ENCODE measurements around the gene CMTM7. TPM values are rescaled to one million over a fixed set of nuclear protein-coding genes. Genes with fewer than 3 reads are reported as not detected.
"Not testable (repeated sequence)": the region's sequence is repeated elsewhere in the genome, so short reads cannot be mapped to it uniquely, and the experiment has no call there.

Gene CMTM7
- total RNA-seq, 3 donors from 2014 or later (not counting 1 experiment from before 2014, with no cell fraction given) = 4.1 to 16.7 (median 12.8) TPM

- H3K9me3 ChIP-seq (ENCODE audit: control insufficient read depth, insufficient read depth, low read length) = no peaks in the 10 kb centered on the region
- Mint-ChIP-seq H3K4me3 (no peak overlapping the region), H3K27ac (no peak overlapping the region), H3K27me3 (ENCODE audit: low read depth in 2 of 2) (no peaks in the 10 kb centered on the region), H3K9me3 (no peaks in the 10 kb centered on the region), H3K36me3 (no peaks in the 10 kb centered on the region), H3K4me1 (peaks cover 0 to 7% of the 10 kb centered on the region in 2 donors)
- H3K27me3 ChIP-seq (ENCODE audit: control insufficient read depth, insufficient read depth, low read length) = no peaks in the 10 kb centered on the region
- WGBS (ENCODE audit: insufficient coverage) = 86% methylated on average over 3 of the region's 3 CpGs
- no peak for TF ChIP-seq CTCF (IDR thresholded peaks at IDR 0.05)
- H3K27ac ChIP-seq (ENCODE audit: low read length) = no peak overlapping the region
- H3K36me3 ChIP-seq (ENCODE audit: control insufficient read depth, insufficient read depth, low read length) = peaks cover 6% of the 10 kb centered on the region
- ATAC-seq = no peak
- H3K4me3 ChIP-seq (ENCODE audit: low read length) = no peak overlapping the region
- intact Hi-C loops (cut with micrococcal nuclease) = no loop called here
- no peak for DNase-seq
- H3K4me1 ChIP-seq (ENCODE audit: control insufficient read depth, insufficient read depth, low read length) = peaks cover 6% of the 10 kb centered on the region
These were observed 79.6 kb downstream of the CMTM7 start for GRCh38 chr3:32471246-32471645.

- H3K9me3 Mint-ChIP-seq; DNase-seq; H3K4me1 ChIP-seq (ENCODE audit: control insufficient read depth, insufficient read depth, low read length); H3K27me3 Mint-ChIP-seq (ENCODE audit: low read depth in 2 of 2); intact Hi-C loops (cut with micrococcal nuclease); H3K9me3 ChIP-seq (ENCODE audit: control insufficient read depth, insufficient read depth, low read length); H3K36me3 ChIP-seq (ENCODE audit: control insufficient read depth, insufficient read depth, low read length); H3K4me3 Mint-ChIP-seq; ATAC-seq; H3K27me3 ChIP-seq (ENCODE audit: control insufficient read depth, insufficient read depth, low read length); H3K36me3 Mint-ChIP-seq; H3K4me3 ChIP-seq (ENCODE audit: low read length); H3K27ac Mint-ChIP-seq; H3K27ac ChIP-seq (ENCODE audit: low read length): not testable (repeated sequence)
- H3K4me1 Mint-ChIP-seq = peaks cover 0 to 16% of the 10 kb centered on the region in 2 donors
- 94% methylated on average over 12 of the region's 12 CpGs for WGBS (ENCODE audit: insufficient coverage)
These were observed 80.5 kb downstream of the CMTM7 start for GRCh38 chr3:32472151-32472550.

- no peak for ATAC-seq
- no peak overlapping the region for H3K4me3 Mint-ChIP-seq
- H3K36me3 Mint-ChIP-seq = no peaks in the 10 kb centered on the region
- H3K27me3 Mint-ChIP-seq (ENCODE audit: low read depth in 2 of 2) = no peaks in the 10 kb centered on the region
- H3K9me3 Mint-ChIP-seq = no peaks in the 10 kb centered on the region
- 100% methylated on average over 1 of the region's 2 CpGs for WGBS (ENCODE audit: insufficient coverage)
- no peak for TF ChIP-seq CTCF (IDR thresholded peaks at IDR 0.05)
- H3K4me1 Mint-ChIP-seq = peaks cover 0 to 14% of the 10 kb centered on the region in 2 donors
- H3K4me1 ChIP-seq (ENCODE audit: control insufficient read depth, insufficient read depth, low read length) = no peaks in the 10 kb centered on the region
- no peak overlapping the region for H3K27ac ChIP-seq (ENCODE audit: low read length)
- no peak for DNase-seq
- peaks cover 9% of the 10 kb centered on the region for H3K36me3 ChIP-seq (ENCODE audit: control insufficient read depth, insufficient read depth, low read length)
- H3K27ac Mint-ChIP-seq = no peak overlapping the region
- H3K27me3 ChIP-seq (ENCODE audit: control insufficient read depth, insufficient read depth, low read length) = no peaks in the 10 kb centered on the region
- no peak overlapping the region for H3K4me3 ChIP-seq (ENCODE audit: low read length)
- no peaks in the 10 kb centered on the region for H3K9me3 ChIP-seq (ENCODE audit: control insufficient read depth, insufficient read depth, low read length)
- intact Hi-C loops (cut with micrococcal nuclease) = no loop called here
These were observed 82.5 kb downstream of the CMTM7 start for GRCh38 chr3:32474201-32474600.

GRCh38 chr3:32480604-32481003 is 89.0 kb downstream of the CMTM7 start:
- Histone ChIP-seq H3K36me3 (ENCODE audit: control insufficient read depth, insufficient read depth, low read length) (peaks cover 43% of the 10 kb centered on the region), H3K27me3 (ENCODE audit: control insufficient read depth, insufficient read depth, low read length) (no peaks in the 10 kb centered on the region), H3K4me1 (ENCODE audit: control insufficient read depth, insufficient read depth, low read length) (no peaks in the 10 kb centered on the region), H3K4me3 (ENCODE audit: low read length) (no peak overlapping the region), H3K27ac (ENCODE audit: low read length) (no peak overlapping the region), H3K9me3 (ENCODE audit: control insufficient read depth, insufficient read depth, low read length) (no peaks in the 10 kb centered on the region)
- H3K36me3 Mint-ChIP-seq = no peaks in the 10 kb centered on the region
- no peak for TF ChIP-seq CTCF (IDR thresholded peaks at IDR 0.05)
- ATAC-seq = no peak
- no peaks in the 10 kb centered on the region for H3K27me3 Mint-ChIP-seq (ENCODE audit: low read depth in 2 of 2)
- H3K4me3 Mint-ChIP-seq = no peak overlapping the region
- H3K4me1 Mint-ChIP-seq = peaks cover 9 to 35% of the 10 kb centered on the region in 2 donors
- intact Hi-C loops (cut with micrococcal nuclease) = no loop called here
- DNase-seq = no peak
- H3K27ac Mint-ChIP-seq = peak overlapping the region; percentile 47 to 51
- 100% methylated on average over 1 of the region's 1 CpG for WGBS (ENCODE audit: insufficient coverage)
- H3K9me3 Mint-ChIP-seq = no peaks in the 10 kb centered on the region

All from natural killer cell (primary cell).